Hepatocyte (in vitro differentiated cells): ENCODE measurements around the gene MON1B. TPM values are rescaled to one million over a fixed set of nuclear protein-coding genes. Genes with fewer than 3 reads are reported as not detected.
"Not testable (repeated sequence)": the region's sequence is repeated elsewhere in the genome, so short reads cannot be mapped to it uniquely, and the experiment has no call there.

Experiments
- DNase-seq: peaks from one replicate; pipeline ENCODE4 v3.0.0-alpha.2; 2016; ENCODE audit warnings: low spot score
- H2AFZ ChIP-seq: fragments of 200-600 bp; sonication (generic); 2 replicates; pipeline ENCODE4 v1.6.0; 2016; ENCODE audit warnings: antibody characterized with exemption, mild to moderate bottlenecking
- H3K27ac ChIP-seq: fragments of 200-600 bp; sonication (generic); 2 replicates; pipeline ENCODE4 v1.5.1; 2016; ENCODE audit warnings: mild to moderate bottlenecking
- H3K27me3 ChIP-seq: fragments of 200-600 bp; sonication (generic); 2 replicates; pipeline ENCODE4 v1.6.1; 2016
- H3K36me3 ChIP-seq: fragments of 200-600 bp; sonication (generic); replicated peaks from 2 replicates; pipeline ENCODE4 v1.5.1; 2016; ENCODE audit warnings: low read depth; ENCODE audit not compliant: insufficient read depth
- H3K4me1 ChIP-seq: fragments of 200-600 bp; sonication (generic); 2 replicates; pipeline ENCODE4 v1.5.1; 2016; ENCODE audit warnings: mild to moderate bottlenecking, moderate library complexity; ENCODE audit not compliant: insufficient read depth
- H3K4me2 ChIP-seq: fragments of 200-600 bp; sonication (generic); 2 replicates; pipeline ENCODE4 v1.6.0; 2016
- H3K4me3 ChIP-seq: fragments of 200-600 bp; sonication (generic); 2 replicates; pipeline ENCODE4 v1.5.1; 2016; ENCODE audit warnings: mild to moderate bottlenecking
- H3K79me2 ChIP-seq: fragments of 200-600 bp; sonication (generic); 2 replicates; pipeline ENCODE4 v1.6.0; 2017; ENCODE audit warnings: mild to moderate bottlenecking
- H3K9me2 ChIP-seq: fragments of 200-600 bp; sonication (generic); replicated peaks from 2 replicates; pipeline ENCODE4 v1.6.0; 2017; ENCODE audit warnings: mild to moderate bottlenecking; ENCODE audit not compliant: insufficient read depth
- H3K9me3 ChIP-seq: fragments of 200-600 bp; sonication (generic); 2 replicates; pipeline ENCODE4 v1.5.1; 2016; ENCODE audit warnings: low read depth, mild to moderate bottlenecking
- H4K20me1 ChIP-seq: fragments of 200-600 bp; sonication (generic); 2 replicates; pipeline ENCODE4 v1.6.0; 2016; ENCODE audit warnings: mild to moderate bottlenecking; ENCODE audit not compliant: insufficient read depth, poor library complexity, severe bottlenecking
- CTCF ChIP-seq: fragments of 200-600 bp; sonication (generic); IDR thresholded peaks from 2 replicates; pipeline ENCODE4 v1.5.1; 2016; ENCODE audit warnings: antibody characterized with exemption, mild to moderate bottlenecking; ENCODE audit not compliant: poor library complexity
- EZH2 ChIP-seq: fragments of 200-600 bp; sonication (generic); IDR thresholded peaks from 2 replicates; pipeline ENCODE4 v1.6.1; 2016; ENCODE audit warnings: antibody characterized with exemption, mild to moderate bottlenecking, borderline replicate concordance
- EZH2phosphoT487 ChIP-seq: fragments of 200-600 bp; sonication (generic); IDR thresholded peaks from one replicate; pipeline ENCODE4 v1.6.1; 2018; ENCODE audit warnings: antibody characterized with exemption, mild to moderate bottlenecking, low read depth, moderate library complexity; ENCODE audit not compliant: unreplicated experiment, severe bottlenecking
- WGBS: methylation state at CpG from one replicate; pipeline ENCODE4 v1.1.6; 2016; ENCODE audit warnings: low lambda C conversion rate; ENCODE audit errors: missing lambda C conversion rate; 5-methylcytosine and 5-hydroxymethylcytosine counted together
- polyA plus RNA-seq: library from polyadenylated mRNA; unstranded; fragments of >200 nt; fragmentation: Nextera tagmentation; extraction: Ambion mirVana; gene quantifications from 2 replicates; pipeline ENCODE4 v1.2.1, GENCODE V29; 2016
- total RNA-seq: library from RNA; depleted of rRNA; stranded (reverse); fragments of >200 nt; gene quantifications from 2 replicates; pipeline ENCODE4 v1.2.3, GENCODE V29; 2014

MON1B gene
- total and polyA plus RNA-seq, 2 experiments from 2014 or later, result 13.5 to 42.3 TPM

- no peaks in the 10 kb centered on the region for H4K20me1 ChIP-seq
- no peak for DNase-seq
- H3K4me3 ChIP-seq, result no peak overlapping the region
- no peaks in the 10 kb centered on the region for H3K9me2 ChIP-seq
- 90% methylated on average over 1 of the region's 1 CpG for WGBS
- H3K27ac ChIP-seq, result no peak overlapping the region
- TF ChIP-seq EZH2phosphoT487 (no peak), CTCF (no peak), EZH2 (no peak)
- H3K4me1 ChIP-seq, result no peaks in the 10 kb centered on the region
- no peaks in the 10 kb centered on the region for H3K9me3 ChIP-seq
- H3K27me3 ChIP-seq, result no peaks in the 10 kb centered on the region
- H2AFZ ChIP-seq, result no peak overlapping the region
- H3K79me2 ChIP-seq, result no peaks in the 10 kb centered on the region
- H3K36me3 ChIP-seq, result no peaks in the 10 kb centered on the region
- no peak overlapping the region for H3K4me2 ChIP-seq
These were observed 7.9 kb upstream of the MON1B start for GRCh38 chr16:77183137-77183536.

- not testable (repeated sequence) for H4K20me1 ChIP-seq, H3K4me1 ChIP-seq, H3K9me3 ChIP-seq, DNase-seq, H3K4me3 ChIP-seq, H3K27me3 ChIP-seq, H3K79me2 ChIP-seq, H2AFZ ChIP-seq, H3K36me3 ChIP-seq, H3K9me2 ChIP-seq, H3K4me2 ChIP-seq, H3K27ac ChIP-seq
- WGBS, result 95% methylated on average over 1 of the region's 1 CpG
These were observed 4.7 kb upstream of the MON1B start for GRCh38 chr16:77186298-77186697.

- peak overlapping the region; percentile 38 for H3K4me3 ChIP-seq
- no peaks in the 10 kb centered on the region for H3K9me2 ChIP-seq
- H3K27ac ChIP-seq, result peak overlapping the region; percentile 73
- TF ChIP-seq EZH2 (no peak), CTCF (no peak), EZH2phosphoT487 (no peak)
- H3K36me3 ChIP-seq, result no peaks in the 10 kb centered on the region
- H2AFZ ChIP-seq, result peak overlapping the region; percentile 63
- H3K79me2 ChIP-seq, result peaks cover 22% of the 10 kb centered on the region
- H3K4me1 ChIP-seq, result peaks cover 8% of the 10 kb centered on the region
- no peaks in the 10 kb centered on the region for H3K27me3 ChIP-seq
- under 1% methylated on average over 15 of the region's 19 CpGs for WGBS
- H3K4me2 ChIP-seq, result peak overlapping the region; percentile 81
- no peaks in the 10 kb centered on the region for H4K20me1 ChIP-seq
- no peaks in the 10 kb centered on the region for H3K9me3 ChIP-seq
- DNase-seq, result no peak
These were observed 856 bp upstream of the MON1B start for GRCh38 chr16:77190190-77190477.

GRCh38 chr16:77191259-77191969 is 424 bp downstream of the MON1B start:
- peak; percentile 26 for DNase-seq
- H3K9me2 ChIP-seq, result no peaks in the 10 kb centered on the region
- peaks cover 8% of the 10 kb centered on the region for H3K4me1 ChIP-seq
- TF ChIP-seq EZH2, result no peak
- H3K4me3 ChIP-seq, result peak overlapping the region; percentile 38
- H3K27me3 ChIP-seq, result no peaks in the 10 kb centered on the region
- H3K79me2 ChIP-seq, result peaks cover 22% of the 10 kb centered on the region
- no peaks in the 10 kb centered on the region for H4K20me1 ChIP-seq
- no peaks in the 10 kb centered on the region for H3K36me3 ChIP-seq
- no peaks in the 10 kb centered on the region for H3K9me3 ChIP-seq
- WGBS, result 6% methylated on average over 24 of the region's 24 CpGs
- H3K4me2 ChIP-seq, result peak overlapping the region; percentile 87
- H2AFZ ChIP-seq, result peak overlapping the region; percentile 86
- peak overlapping the region; percentile 85 for H3K27ac ChIP-seq
